HEK293 (cell line): ENCODE data around the gene FHIT.

ENCODE experiments used
- CTCF ChIA-PET: fragments of 350-600 bp; formaldehyde crosslinking; extraction: SDS; loops from one replicate; lab custom pipeline; 2021; ENCODE audit warnings: antibody characterized with exemption; lab: Yijun Ruan, JAX
- POLR2A ChIA-PET: fragments of 300-600 bp; formaldehyde crosslinking; extraction: SDS; loops from one replicate; lab custom pipeline; 2020; ENCODE audit warnings: antibody characterized with exemption, inconsistent platforms; lab: Yijun Ruan, JAX
- H3K27ac ChIP-seq: fragments of 200-500 bp; sonication (Bioruptor generic); 2 replicates; pipeline ENCODE4 v1.5.1; 2014; ENCODE audit warnings: low read depth, low read length, control low read depth, inconsistent platforms; ENCODE audit errors: extremely low read depth
- H3K36me3 ChIP-seq, 2 experiments: fragments of 200-500 bp in 1 of 2; sonication (Bioruptor generic) in 1 of 2; 1 replicate in 1 of 2; 2 replicates in 1 of 2; pipeline ENCODE4 v1.5.1; 2014 to 2017; ENCODE audit warnings: inconsistent platforms in 2 of 2, low read length in 2 of 2; ENCODE audit not compliant: control insufficient read depth in 2 of 2, insufficient read depth in 1 of 2
- H3K4me1 ChIP-seq: fragments of 200-500 bp; sonication (Bioruptor generic); 2 replicates; pipeline ENCODE4 v1.5.1; 2014; ENCODE audit warnings: mild to moderate bottlenecking, low read length, inconsistent platforms; ENCODE audit not compliant: control insufficient read depth, insufficient read depth
- H3K4me3 ChIP-seq: 2 replicates; pipeline ENCODE4 v1.5.1; 2011; ENCODE audit warnings: low read depth, mild to moderate bottlenecking, control low read depth, low read length, moderate library complexity
- H3K9me3 ChIP-seq: fragments of 200-500 bp; sonication (Bioruptor generic); 2 replicates; pipeline ENCODE4 v1.5.1; 2014; ENCODE audit warnings: low read depth, low read length, inconsistent platforms; ENCODE audit not compliant: control insufficient read depth, insufficient read depth
- FEZF1 ChIP-seq: fragments of 450-650 bp; formaldehyde crosslinking; IDR thresholded peaks from 2 replicates; pipeline ENCODE4 v1.5.1; 2016; ENCODE audit warnings: missing biosample characterization, missing genetic modification characterization
- REPIN1 ChIP-seq: fragments of 450-650 bp; formaldehyde crosslinking; IDR thresholded peaks from 2 replicates; pipeline ENCODE4 v1.5.1; 2017; ENCODE audit warnings: missing biosample characterization, missing genetic modification characterization, low read depth
- SCRT1 ChIP-seq: fragments of 450-650 bp; formaldehyde crosslinking; IDR thresholded peaks from 2 replicates; pipeline ENCODE4 v1.5.1; 2016; ENCODE audit warnings: missing biosample characterization, missing genetic modification characterization, borderline replicate concordance
- ZBTB11 ChIP-seq: fragments of 450-650 bp; formaldehyde crosslinking; conservative IDR thresholded peaks from 2 replicates; pipeline ENCODE4 v1.5.1; 2016; ENCODE audit warnings: low read depth, missing biosample characterization, missing genetic modification characterization
- ZFHX2 ChIP-seq: fragments of 450-650 bp; formaldehyde crosslinking; conservative IDR thresholded peaks from 2 replicates; pipeline ENCODE4 v1.5.1; 2016; ENCODE audit warnings: missing biosample characterization, missing genetic modification characterization
- ZNF114 ChIP-seq: fragments of 450-650 bp; formaldehyde crosslinking; IDR thresholded peaks from 2 replicates; pipeline ENCODE4 v1.5.0; 2017; ENCODE audit warnings: missing biosample characterization, missing genetic modification characterization
- ZNF184 ChIP-seq: fragments of 450-650 bp; IDR thresholded peaks from 2 replicates; pipeline ENCODE4 v1.5.1; 2018; ENCODE audit warnings: missing biosample characterization, mild to moderate bottlenecking, missing genetic modification characterization
- ZNF2 ChIP-seq: fragments of 450-650 bp; formaldehyde crosslinking; IDR thresholded peaks from 2 replicates; pipeline ENCODE4 v1.5.1; 2016; ENCODE audit warnings: missing biosample characterization, missing genetic modification characterization
- ZNF324 ChIP-seq: fragments of 450-650 bp; formaldehyde crosslinking; IDR thresholded peaks from 2 replicates; pipeline ENCODE4 v1.5.1; 2016; ENCODE audit warnings: missing biosample characterization, missing genetic modification characterization
- ZNF350 ChIP-seq: fragments of 450-650 bp; formaldehyde crosslinking; IDR thresholded peaks from 2 replicates; pipeline ENCODE4 v1.5.0; 2017; ENCODE audit warnings: missing biosample characterization, mild to moderate bottlenecking, missing genetic modification characterization
- ZNF416 ChIP-seq: fragments of 450-650 bp; formaldehyde crosslinking; IDR thresholded peaks from 2 replicates; pipeline ENCODE4 v1.5.1; 2016; ENCODE audit warnings: missing biosample characterization, missing genetic modification characterization
- ZNF433 ChIP-seq: fragments of 450-650 bp; formaldehyde crosslinking; IDR thresholded peaks from 2 replicates; pipeline ENCODE4 v1.5.1; 2016; ENCODE audit warnings: missing biosample characterization, missing genetic modification characterization, low read depth
- ZNF501 ChIP-seq: fragments of 450-650 bp; formaldehyde crosslinking; IDR thresholded peaks from 2 replicates; pipeline ENCODE4 v1.5.1; 2016; ENCODE audit warnings: missing biosample characterization, missing genetic modification characterization
- ZNF585B ChIP-seq: fragments of 450-650 bp; formaldehyde crosslinking; IDR thresholded peaks from 2 replicates; pipeline ENCODE4 v1.5.1; 2016; ENCODE audit warnings: missing biosample characterization, missing genetic modification characterization
- ZNF596 ChIP-seq: fragments of 450-650 bp; IDR thresholded peaks from 2 replicates; pipeline ENCODE4 v1.5.0; 2018; ENCODE audit warnings: missing biosample characterization, mild to moderate bottlenecking, missing genetic modification characterization, moderate library complexity
- TF ChIP-seq, protein P1 (sequence below): fragments of 450-650 bp; formaldehyde crosslinking; IDR thresholded peaks from 2 replicates; pipeline ENCODE4 v1.5.1; 2017; ENCODE audit warnings: missing biosample characterization, missing genetic modification characterization
- TF ChIP-seq, protein P2 (sequence below): fragments of 450-650 bp; formaldehyde crosslinking; IDR thresholded peaks from 2 replicates; pipeline ENCODE4 v1.5.1; 2016; ENCODE audit warnings: missing biosample characterization, missing genetic modification characterization, borderline replicate concordance
- TF ChIP-seq, protein P3 (sequence below): fragments of 450-650 bp; formaldehyde crosslinking; IDR thresholded peaks from 2 replicates; pipeline ENCODE4 v1.5.1; 2016; ENCODE audit warnings: missing biosample characterization, missing genetic modification characterization
- TF ChIP-seq, protein P4 (sequence below): fragments of 450-650 bp; formaldehyde crosslinking; IDR thresholded peaks from 2 replicates; pipeline ENCODE4 v1.5.1; 2017; ENCODE audit warnings: missing biosample characterization, missing genetic modification characterization
- TF ChIP-seq, protein P5 (sequence below): sonication (generic); formaldehyde crosslinking; IDR thresholded peaks from 2 replicates; pipeline ENCODE4 v1.8.1; 2022; ENCODE audit warnings: mild to moderate bottlenecking, moderate library complexity, missing genetic modification reagents

The FHIT gene

GRCh38 chr3:60095516-60095915, 1155.7 kb downstream of the FHIT start:
- POLR2A ChIA-PET: no interaction called here

GRCh38 chr3:60094392-60094947, 1156.8 kb downstream of the FHIT start:
- H3K9me3 ChIP-seq: no peaks in the 10 kb centered on the region
- H3K36me3 ChIP-seq: no peaks in the 10 kb centered on the region
- H3K4me3 ChIP-seq: no peak overlapping the region
- TF ChIP-seq ZNF433 (tag by site-specific recombination): no peak
- CTCF ChIA-PET: no interaction called here
- POLR2A ChIA-PET: no interaction called here
- H3K4me1 ChIP-seq: no peaks in the 10 kb centered on the region
- H3K27ac ChIP-seq: no peak overlapping the region

More at GRCh38 chr3:60095516-60095915, 1155.7 kb downstream of the FHIT start:
- H3K4me1 ChIP-seq: no peaks in the 10 kb centered on the region
- no peak overlapping the region for H3K4me3 ChIP-seq
- H3K27ac ChIP-seq: no peak overlapping the region
- CTCF ChIA-PET: no interaction called here
- H3K9me3 ChIP-seq: no peaks in the 10 kb centered on the region
- no peaks in the 10 kb centered on the region for H3K36me3 ChIP-seq
- TF ChIP-seq ZFHX2 (no peak), ZNF501 (tag by site-specific recombination) (no peak), FEZF1 (tag by site-specific recombination) (no peak), ZNF2 (tag by site-specific recombination) (no peak), ZNF596 (tag by site-specific recombination) (no peak), ZNF350 (tag by site-specific recombination) (no peak), ZNF585B (tag by site-specific recombination) (no peak), ZNF114 (tag by site-specific recombination) (no peak), ZNF416 (tag by site-specific recombination) (no peak), ZNF324 (tag by site-specific recombination) (no peak)
- TF ChIP-seq, protein P1, sequence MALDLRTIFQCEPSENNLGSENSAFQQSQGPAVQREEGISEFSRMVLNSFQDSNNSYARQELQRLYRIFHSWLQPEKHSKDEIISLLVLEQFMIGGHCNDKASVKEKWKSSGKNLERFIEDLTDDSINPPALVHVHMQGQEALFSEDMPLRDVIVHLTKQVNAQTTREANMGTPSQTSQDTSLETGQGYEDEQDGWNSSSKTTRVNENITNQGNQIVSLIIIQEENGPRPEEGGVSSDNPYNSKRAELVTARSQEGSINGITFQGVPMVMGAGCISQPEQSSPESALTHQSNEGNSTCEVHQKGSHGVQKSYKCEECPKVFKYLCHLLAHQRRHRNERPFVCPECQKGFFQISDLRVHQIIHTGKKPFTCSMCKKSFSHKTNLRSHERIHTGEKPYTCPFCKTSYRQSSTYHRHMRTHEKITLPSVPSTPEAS (tag by site-specific recombination): no peak
- TF ChIP-seq, protein P2, sequence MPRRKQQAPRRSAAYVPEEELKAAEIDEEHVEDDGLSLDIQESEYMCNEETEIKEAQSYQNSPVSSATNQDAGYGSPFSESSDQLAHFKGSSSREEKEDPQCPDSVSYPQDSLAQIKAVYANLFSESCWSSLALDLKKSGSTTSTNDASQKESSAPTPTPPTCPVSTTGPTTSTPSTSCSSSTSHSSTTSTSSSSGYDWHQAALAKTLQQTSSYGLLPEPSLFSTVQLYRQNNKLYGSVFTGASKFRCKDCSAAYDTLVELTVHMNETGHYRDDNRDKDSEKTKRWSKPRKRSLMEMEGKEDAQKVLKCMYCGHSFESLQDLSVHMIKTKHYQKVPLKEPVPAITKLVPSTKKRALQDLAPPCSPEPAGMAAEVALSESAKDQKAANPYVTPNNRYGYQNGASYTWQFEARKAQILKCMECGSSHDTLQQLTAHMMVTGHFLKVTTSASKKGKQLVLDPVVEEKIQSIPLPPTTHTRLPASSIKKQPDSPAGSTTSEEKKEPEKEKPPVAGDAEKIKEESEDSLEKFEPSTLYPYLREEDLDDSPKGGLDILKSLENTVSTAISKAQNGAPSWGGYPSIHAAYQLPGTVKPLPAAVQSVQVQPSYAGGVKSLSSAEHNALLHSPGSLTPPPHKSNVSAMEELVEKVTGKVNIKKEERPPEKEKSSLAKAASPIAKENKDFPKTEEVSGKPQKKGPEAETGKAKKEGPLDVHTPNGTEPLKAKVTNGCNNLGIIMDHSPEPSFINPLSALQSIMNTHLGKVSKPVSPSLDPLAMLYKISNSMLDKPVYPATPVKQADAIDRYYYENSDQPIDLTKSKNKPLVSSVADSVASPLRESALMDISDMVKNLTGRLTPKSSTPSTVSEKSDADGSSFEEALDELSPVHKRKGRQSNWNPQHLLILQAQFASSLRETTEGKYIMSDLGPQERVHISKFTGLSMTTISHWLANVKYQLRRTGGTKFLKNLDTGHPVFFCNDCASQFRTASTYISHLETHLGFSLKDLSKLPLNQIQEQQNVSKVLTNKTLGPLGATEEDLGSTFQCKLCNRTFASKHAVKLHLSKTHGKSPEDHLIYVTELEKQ (tag by site-specific recombination): no peak

DNA sequence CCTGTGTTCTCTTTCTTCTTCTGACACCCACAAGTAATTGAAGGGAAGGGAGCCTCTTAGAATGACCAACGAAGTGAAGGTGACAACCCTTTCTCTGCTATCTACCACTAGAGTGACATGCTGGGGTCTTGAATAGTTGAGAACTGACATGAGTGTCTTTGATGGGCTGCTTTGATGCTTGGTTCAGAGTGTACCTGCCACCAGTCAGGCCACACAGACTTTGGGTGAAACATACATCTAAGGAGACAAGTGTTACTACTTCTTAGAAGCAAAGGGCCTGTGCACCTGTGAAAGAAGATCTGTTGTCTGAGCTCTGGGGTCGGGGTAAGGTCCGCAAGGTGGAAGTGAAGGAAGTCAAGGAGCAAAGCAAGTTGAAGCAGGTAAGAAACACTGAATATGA, 1160.7 kb downstream of the FHIT start:
- H3K4me1 ChIP-seq: no peaks in the 10 kb centered on the region
- CTCF ChIA-PET: no interaction called here
- POLR2A ChIA-PET: no interaction called here
- no peaks in the 10 kb centered on the region for H3K36me3 ChIP-seq
- H3K27ac ChIP-seq: no peak overlapping the region
- no peaks in the 10 kb centered on the region for H3K9me3 ChIP-seq
- no peak overlapping the region for H3K4me3 ChIP-seq
- TF ChIP-seq REPIN1 (tag by site-specific recombination): no peak
- TF ChIP-seq ZBTB11: no peak
- no peak for TF ChIP-seq ZNF184 (tag by site-specific recombination)
- TF ChIP-seq, protein P3, sequence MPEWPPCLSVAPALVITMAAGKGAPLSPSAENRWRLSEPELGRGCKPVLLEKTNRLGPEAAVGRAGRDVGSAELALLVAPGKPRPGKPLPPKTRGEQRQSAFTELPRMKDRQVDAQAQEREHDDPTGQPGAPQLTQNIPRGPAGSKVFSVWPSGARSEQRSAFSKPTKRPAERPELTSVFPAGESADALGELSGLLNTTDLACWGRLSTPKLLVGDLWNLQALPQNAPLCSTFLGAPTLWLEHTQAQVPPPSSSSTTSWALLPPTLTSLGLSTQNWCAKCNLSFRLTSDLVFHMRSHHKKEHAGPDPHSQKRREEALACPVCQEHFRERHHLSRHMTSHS (tag by site-specific recombination): no peak
- TF ChIP-seq SCRT1 (tag by site-specific recombination): no peak
- TF ChIP-seq, protein P4, sequence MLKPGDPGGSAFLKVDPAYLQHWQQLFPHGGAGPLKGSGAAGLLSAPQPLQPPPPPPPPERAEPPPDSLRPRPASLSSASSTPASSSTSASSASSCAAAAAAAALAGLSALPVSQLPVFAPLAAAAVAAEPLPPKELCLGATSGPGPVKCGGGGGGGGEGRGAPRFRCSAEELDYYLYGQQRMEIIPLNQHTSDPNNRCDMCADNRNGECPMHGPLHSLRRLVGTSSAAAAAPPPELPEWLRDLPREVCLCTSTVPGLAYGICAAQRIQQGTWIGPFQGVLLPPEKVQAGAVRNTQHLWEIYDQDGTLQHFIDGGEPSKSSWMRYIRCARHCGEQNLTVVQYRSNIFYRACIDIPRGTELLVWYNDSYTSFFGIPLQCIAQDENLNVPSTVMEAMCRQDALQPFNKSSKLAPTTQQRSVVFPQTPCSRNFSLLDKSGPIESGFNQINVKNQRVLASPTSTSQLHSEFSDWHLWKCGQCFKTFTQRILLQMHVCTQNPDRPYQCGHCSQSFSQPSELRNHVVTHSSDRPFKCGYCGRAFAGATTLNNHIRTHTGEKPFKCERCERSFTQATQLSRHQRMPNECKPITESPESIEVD (tag by site-specific recombination): no peak
- TF ChIP-seq, protein P5, sequence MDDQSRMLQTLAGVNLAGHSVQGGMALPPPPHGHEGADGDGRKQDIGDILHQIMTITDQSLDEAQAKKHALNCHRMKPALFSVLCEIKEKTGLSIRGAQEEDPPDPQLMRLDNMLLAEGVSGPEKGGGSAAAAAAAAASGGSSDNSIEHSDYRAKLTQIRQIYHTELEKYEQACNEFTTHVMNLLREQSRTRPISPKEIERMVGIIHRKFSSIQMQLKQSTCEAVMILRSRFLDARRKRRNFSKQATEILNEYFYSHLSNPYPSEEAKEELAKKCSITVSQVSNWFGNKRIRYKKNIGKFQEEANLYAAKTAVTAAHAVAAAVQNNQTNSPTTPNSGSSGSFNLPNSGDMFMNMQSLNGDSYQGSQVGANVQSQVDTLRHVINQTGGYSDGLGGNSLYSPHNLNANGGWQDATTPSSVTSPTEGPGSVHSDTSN: no peak
